ENCODE results near the gene MAP4K2.

MAP4K2 gene

GRCh38 chr11:64772303-64773018 lies 30.6 kb downstream of the MAP4K2 start:
- peak overlapping the region; percentile 56 for H3K27ac ChIP-seq
- DNase-seq (ENCODE audit: low read depth, low spot score), result no peak

- H3K27ac ChIP-seq, result peak overlapping the region; percentile 56
- no peak for DNase-seq (ENCODE audit: low read depth, low spot score)
These were observed 31.2 kb downstream of the MAP4K2 start for GRCh38 chr11:64771861-64772260.

GRCh38 chr11:64770120-64770519 lies 32.9 kb downstream of the MAP4K2 start:
- DNase-seq (ENCODE audit: low read depth, low spot score), result no peak
- no peak overlapping the region for H3K27ac ChIP-seq

- no peak for DNase-seq (ENCODE audit: low read depth, low spot score)
These were observed 33.7 kb downstream of the MAP4K2 start for GRCh38 chr11:64769283-64769682.

GRCh38 chr11:64768300-64768694 lies 34.7 kb downstream of the MAP4K2 start:
- H3K27ac ChIP-seq, result no peak overlapping the region
- DNase-seq (ENCODE audit: low read depth, low spot score), result no peak

More at GRCh38 chr11:64769283-64769682, 33.7 kb downstream of the MAP4K2 start:
- no peak overlapping the region for H3K27ac ChIP-seq

- no peak for DNase-seq (ENCODE audit: low read depth, low spot score)
- H3K27ac ChIP-seq, result no peak overlapping the region
These were observed 35.4 kb downstream of the MAP4K2 start for GRCh38 chr11:64767344-64768299.

- no peak overlapping the region for H3K27ac ChIP-seq
- no peak for DNase-seq (ENCODE audit: low read depth, low spot score)
These were observed 36.1 kb downstream of the MAP4K2 start for GRCh38 chr11:64766881-64767280.

GRCh38 chr11:64765851-64766665 lies 37.0 kb downstream of the MAP4K2 start:
- no peak for DNase-seq (ENCODE audit: low read depth, low spot score)
- no peak overlapping the region for H3K27ac ChIP-seq

GRCh38 chr11:64765291-64765850 lies 37.6 kb downstream of the MAP4K2 start:
- no peak for DNase-seq (ENCODE audit: low read depth, low spot score)
- H3K27ac ChIP-seq, result peak overlapping the region; percentile 67

- H3K27ac ChIP-seq, result peak overlapping the region; percentile 67
- no peak for DNase-seq (ENCODE audit: low read depth, low spot score)
These were observed 38.3 kb downstream of the MAP4K2 start for GRCh38 chr11:64764753-64765152.

GRCh38 chr11:64764040-64764611 lies 38.9 kb downstream of the MAP4K2 start:
- no peak for DNase-seq (ENCODE audit: low read depth, low spot score)
- peak overlapping the region; percentile 67 for H3K27ac ChIP-seq

- no peak for DNase-seq (ENCODE audit: low read depth, low spot score)
- peak overlapping the region; percentile 67 for H3K27ac ChIP-seq
These were observed 39.4 kb downstream of the MAP4K2 start for GRCh38 chr11:64763526-64764039.

GRCh38 chr11:64762674-64763525 lies 40.1 kb downstream of the MAP4K2 start:
- H3K27ac ChIP-seq, result peak overlapping the region; percentile 67
- no peak for DNase-seq (ENCODE audit: low read depth, low spot score)

- DNase-seq (ENCODE audit: low read depth, low spot score), result no peak
- peak overlapping the region; percentile 67 for H3K27ac ChIP-seq
These were observed 40.7 kb downstream of the MAP4K2 start for GRCh38 chr11:64762277-64762673.

GRCh38 chr11:64760759-64761420 lies 42.1 kb downstream of the MAP4K2 start:
- DNase-seq (ENCODE audit: low read depth, low spot score), result no peak
- no peak overlapping the region for H3K27ac ChIP-seq

- DNase-seq (ENCODE audit: low read depth, low spot score), result no peak
- no peak within 1 kb of the TSS for H3K27ac ChIP-seq
These were observed 43.0 kb downstream of the MAP4K2 start, which contains the start of gene PYGM for GRCh38 chr11:64759722-64760719. PYGM (minus strand) TSS chr11:64759974; CDS start chr11:64759898, 76 bp downstream.
